RPMI8226 (cell line): ENCODE results near the gene DUOXA2.
A peak's percentile ranks its signal among the peaks of the same experiment; 100 is the strongest.

Experiments used
- DNase-seq: peaks from one replicate; pipeline ENCODE4 v3.0.0-alpha.2; 2015

DUOXA2 gene

GRCh38 chr15:45138814-45139765 is 25.0 kb downstream of the DUOXA2 start:
- DNase-seq: no peak

- no peak for DNase-seq
Observed at GRCh38 chr15:45139770-45140169, 25.6 kb downstream of the DUOXA2 start.

GRCh38 chr15:45140557-45141250 is 26.6 kb downstream of the DUOXA2 start:
- DNase-seq: no peak

GRCh38 chr15:45141386-45141785 is 27.3 kb downstream of the DUOXA2 start:
- no peak for DNase-seq

- no peak for DNase-seq
Observed at GRCh38 chr15:45143056-45143455, 28.9 kb downstream of the DUOXA2 start.

- no peak for DNase-seq
Observed at GRCh38 chr15:45143946-45144345, 29.8 kb downstream of the DUOXA2 start.

GRCh38 chr15:45144775-45145174 is 30.6 kb downstream of the DUOXA2 start:
- no peak for DNase-seq

GRCh38 chr15:45146405-45146804 is 32.3 kb downstream of the DUOXA2 start:
- no peak for DNase-seq

GRCh38 chr15:45147606-45148005 is 33.5 kb downstream of the DUOXA2 start:
- no peak for DNase-seq

GRCh38 chr15:45148076-45149059 is 34.2 kb downstream of the DUOXA2 start:
- no peak for DNase-seq

- DNase-seq: no peak
Observed at GRCh38 chr15:45149060-45149459, 34.9 kb downstream of the DUOXA2 start.

GRCh38 chr15:45150481-45150880 is 36.4 kb downstream of the DUOXA2 start:
- no peak for DNase-seq

- no peak for DNase-seq
Observed at GRCh38 chr15:45150997-45151396, 36.9 kb downstream of the DUOXA2 start.

- no peak for DNase-seq
Observed at GRCh38 chr15:45151998-45152828, 38.1 kb downstream of the DUOXA2 start.

GRCh38 chr15:45155739-45156138 is 41.6 kb downstream of the DUOXA2 start:
- no peak for DNase-seq

GRCh38 chr15:45156744-45157455 is 42.8 kb downstream of the DUOXA2 start:
- no peak for DNase-seq

- DNase-seq: no peak
Observed at GRCh38 chr15:45157974-45158373, 43.8 kb downstream of the DUOXA2 start.

- no peak for DNase-seq
Observed at GRCh38 chr15:45161666-45162065, 47.5 kb downstream of the DUOXA2 start.

GRCh38 chr15:45162771-45163507 is 48.8 kb downstream of the DUOXA2 start:
- peak; percentile 72 for DNase-seq

- no peak for DNase-seq
Observed at GRCh38 chr15:45163508-45163856, 49.4 kb downstream of the DUOXA2 start.

- DNase-seq: no peak
Observed at GRCh38 chr15:45164914-45165313, 50.8 kb downstream of the DUOXA2 start.
